Hypothalamus (tissue), 51 donors: ENCODE data around the gene PTPRN.
"Not testable (repeated sequence)": the region's sequence is repeated elsewhere in the genome, so short reads cannot be mapped to it uniquely, and the experiment has no call there.

Source experiments
- DNase-seq, 51 donors: peaks; one replicate each; lab custom pipeline; 2025; lab: John Stamatoyannopoulos, UW

The PTPRN gene

DNA sequence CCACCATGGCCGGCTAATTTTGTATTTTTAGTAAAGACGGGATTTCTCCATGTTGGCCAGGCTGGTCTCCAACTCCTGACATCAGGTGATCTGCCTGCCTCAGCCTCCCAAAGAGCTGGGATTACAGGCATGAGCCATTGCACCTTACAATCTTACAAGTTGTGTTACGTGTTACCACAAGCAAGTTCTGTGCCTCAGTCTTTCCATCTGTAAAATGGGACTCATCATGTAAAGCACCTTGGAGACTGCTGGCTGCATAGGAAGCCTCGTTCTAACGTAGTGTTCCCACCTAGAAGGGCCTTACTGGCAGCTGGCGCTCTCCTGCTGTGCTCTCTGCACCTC is 20.0 kb downstream of the PTPRN start:
- no peak for DNase-seq

DNA sequence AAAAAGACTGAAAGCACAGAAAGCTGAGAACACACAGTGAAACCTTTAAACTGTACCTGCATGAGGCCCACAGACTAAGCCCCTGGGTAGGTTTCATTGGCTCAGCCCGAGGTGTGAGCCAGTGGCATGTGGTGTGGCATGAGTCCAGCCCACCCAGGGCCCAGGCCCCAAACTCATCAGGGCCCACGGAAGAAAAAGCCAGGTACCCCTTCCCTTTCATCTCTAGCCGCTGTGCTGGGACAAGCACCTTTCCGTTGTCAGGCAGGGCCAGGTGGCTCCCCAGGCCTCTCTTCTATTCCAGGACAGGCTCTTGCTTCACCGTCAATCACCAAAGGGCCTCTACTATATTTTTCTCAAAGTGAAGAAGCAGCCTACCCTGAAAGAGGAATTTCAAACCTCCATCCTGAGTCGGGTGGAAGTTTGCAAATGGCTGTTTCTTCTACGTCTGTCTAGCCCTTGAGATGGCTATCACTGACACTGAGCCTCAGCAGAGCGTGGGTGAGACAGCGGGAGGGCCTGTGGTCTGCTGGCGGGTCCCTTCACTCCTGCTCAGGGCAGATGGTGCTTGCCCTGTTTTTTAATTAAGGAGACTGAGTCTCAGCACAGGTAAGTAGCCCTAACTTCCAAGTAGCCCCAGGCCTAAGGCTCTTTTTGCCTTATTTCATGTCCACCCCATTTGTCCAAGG is 21.5 kb downstream of the PTPRN start:
- DNase-seq, result no peak

DNA sequence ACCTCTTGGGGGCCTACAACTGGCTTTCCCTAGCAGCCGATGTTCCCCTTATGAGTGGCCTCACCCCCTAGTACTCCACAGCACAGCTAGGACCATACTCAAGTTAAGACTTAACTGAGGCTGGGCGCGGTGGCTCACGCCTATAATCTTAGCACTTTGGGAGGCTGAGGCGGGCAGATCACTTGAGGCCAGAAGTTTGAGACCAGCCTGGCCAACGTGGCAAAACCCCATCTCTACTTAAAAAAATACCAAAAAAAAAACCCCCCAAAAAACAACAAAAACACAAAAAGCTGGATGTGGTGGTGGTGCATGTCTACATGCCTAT is 22.1 kb downstream of the PTPRN start:
- DNase-seq, result not testable (repeated sequence)

DNA sequence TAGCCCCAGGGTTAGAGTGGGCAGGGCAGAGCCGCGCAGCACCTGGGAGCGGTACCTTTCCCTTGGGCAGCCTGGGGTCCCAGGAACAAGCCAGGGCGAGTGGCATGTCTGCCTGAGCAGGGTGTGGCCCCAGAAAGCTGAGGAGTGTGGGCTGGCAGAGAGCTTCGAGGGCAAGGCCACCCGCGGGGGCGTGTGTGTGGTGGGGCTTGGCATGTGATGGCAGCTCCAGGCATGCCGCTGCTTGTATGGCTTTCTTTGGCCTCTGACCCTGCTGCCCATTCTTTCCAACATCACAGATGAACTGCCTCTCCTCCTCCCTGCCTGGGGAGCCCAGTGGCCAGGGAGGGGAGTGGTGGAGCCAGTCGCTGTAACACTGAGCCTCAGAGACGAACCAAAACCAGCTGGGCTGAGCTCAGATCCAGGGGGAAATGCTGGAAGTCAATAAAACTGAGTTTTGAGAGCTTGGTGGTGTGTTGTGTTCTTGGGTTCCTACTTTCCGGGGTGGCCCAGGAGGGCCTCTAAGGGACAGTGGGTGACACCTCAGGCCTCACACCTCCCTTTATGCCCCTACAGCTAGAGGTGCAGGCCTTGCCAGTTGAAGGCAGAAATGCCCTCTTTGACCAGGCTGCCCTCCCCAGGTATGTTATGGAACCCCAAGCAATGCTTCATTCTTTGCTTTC is 22.6 kb downstream of the PTPRN start:
- DNase-seq, result peak in 21 of 51 donors; percentile 34 to 67 (median 49)

DNA sequence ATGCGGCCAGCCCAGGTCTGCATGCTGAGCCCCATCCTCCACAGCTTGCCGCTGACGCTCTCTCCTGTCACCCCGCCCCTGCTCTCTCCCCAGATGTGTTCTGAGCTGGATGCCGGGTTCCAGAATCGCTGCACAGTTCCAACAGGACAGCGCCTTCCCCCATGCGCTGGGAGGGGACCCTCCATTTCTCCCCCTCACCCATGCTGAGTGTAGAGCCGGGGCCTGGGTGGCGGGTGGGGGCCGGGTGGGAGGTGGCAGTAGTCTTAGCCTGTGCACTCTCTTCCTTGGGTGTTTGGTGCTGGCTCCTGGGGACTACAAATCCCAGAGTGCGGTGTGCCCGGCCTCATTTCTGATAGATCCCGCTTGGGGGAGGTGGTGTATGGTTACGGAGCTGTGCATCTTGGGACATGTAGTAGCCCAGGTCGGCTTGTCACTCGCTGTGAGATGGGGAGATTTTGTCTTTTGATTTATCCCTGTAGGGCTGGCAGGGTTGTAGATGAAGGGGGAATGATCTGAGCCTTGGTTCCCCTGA is 23.2 kb downstream of the PTPRN start:
- DNase-seq, result peak in 26 of 51 donors; percentile 17 to 82 (median 50)

DNA sequence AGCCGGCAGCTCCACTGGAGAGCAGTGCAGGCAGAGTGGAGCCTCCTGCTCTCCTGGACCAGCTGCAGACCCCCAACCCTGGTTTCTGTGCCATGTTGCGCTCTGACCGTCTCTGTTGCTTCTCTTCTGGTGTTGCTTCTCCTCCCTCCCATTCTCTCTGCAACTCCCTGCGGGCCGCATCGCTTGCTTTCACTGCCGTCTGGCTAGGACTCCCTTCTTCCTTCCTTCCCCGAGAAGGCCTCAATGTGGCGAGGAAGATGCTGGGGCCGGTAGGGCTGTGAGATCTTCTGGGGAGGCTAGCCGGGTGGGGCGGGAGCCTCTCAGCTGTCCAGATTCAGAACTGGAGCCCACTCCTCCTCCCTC is 23.8 kb downstream of the PTPRN start:
- no peak for DNase-seq

DNA sequence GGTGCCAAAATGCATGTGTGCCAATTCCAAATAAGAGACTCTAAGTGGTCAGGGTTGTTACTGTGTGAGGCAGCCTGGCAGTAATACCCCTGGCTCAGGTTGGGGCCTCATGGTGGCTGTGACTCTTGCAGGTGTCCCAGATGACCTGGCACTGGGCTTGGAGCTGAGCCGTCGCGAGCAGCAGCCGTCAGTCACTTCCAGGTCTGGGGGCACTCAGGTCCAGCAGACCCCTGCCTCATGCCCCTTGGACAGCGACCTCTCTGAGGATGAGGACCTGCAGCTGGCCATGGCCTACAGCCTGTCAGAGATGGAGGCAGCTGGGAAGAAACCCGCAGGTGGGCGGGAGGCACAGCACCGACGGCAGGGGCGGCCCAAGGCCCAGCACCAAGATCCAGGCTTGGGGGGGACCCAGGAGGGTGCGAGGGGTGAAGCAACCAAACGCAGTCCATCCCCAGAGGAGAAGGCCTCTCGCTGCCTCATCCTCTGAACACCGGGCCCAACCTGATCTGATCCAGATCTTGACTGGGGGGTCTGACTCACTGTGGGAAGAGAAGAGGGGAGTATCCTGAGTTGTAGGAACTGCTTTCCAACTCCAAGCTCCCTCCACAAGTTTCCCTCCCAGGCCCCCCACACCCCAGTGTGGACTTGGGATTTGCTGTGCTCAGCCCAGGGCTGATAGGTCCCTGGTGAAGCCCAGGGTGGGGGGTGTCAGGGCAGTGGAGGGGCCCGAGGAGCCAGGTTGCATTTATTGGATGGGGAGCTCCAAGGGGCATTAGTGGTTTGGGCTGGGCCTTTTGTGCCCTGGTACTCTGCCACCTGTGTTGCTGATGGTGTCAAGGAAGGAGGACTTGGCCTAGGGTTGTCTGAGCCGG is 24.5 kb downstream of the PTPRN start:
- DNase-seq, result no peak

DNA sequence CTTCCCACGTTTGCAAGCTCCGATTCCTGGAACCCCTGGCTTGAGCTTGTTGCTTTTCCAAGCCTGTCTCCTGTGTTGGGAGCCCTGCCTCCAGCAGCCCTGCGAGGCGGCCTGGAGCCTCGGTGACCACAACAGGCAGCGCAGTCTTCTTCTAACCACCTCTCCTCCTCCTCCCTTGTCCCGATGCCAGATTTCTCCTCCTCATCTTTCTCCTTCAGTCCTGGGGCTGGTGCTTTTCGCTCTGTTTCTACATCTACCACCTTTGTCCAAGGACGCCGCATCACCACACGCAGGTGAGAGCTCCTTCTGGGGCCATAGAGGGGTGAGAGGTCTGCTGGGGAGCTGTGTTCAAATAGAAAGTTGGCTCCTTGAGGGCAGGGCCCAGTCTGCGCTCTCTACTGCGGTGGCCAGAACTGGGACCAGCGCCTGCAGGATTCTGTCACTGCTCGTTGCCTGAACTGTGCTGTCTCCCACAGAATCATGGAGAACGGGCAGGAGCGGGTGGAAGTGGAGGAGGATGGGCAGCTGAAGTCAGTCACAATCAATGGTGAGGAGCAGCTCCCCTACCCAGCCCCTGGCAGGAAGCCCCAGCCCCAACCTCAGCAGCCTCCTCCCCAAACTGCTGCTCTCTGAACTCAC is 26.1 kb downstream of the PTPRN start:
- DNase-seq, result peak in 5 of 51 donors; percentile 13 to 55 (median 32)

DNA sequence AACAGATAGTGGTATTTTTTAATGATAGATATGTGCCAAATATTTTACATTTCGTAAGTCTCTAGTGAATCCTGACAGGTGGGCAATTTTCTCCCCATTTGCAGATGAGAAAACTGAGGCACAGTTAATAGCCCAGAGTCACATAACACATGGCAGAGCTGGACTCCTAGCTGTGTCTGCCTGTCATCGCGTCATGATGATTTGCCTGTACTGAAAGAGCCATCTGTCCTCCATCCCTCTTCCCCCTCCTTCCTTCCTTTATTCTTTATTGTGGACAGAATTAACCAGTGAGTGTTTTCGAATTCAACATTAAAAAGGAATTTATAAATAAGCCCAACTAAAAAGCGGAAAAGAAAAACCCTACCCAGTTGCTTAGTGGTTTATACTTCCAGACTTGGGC is 26.8 kb downstream of the PTPRN start:
- peak in 18 of 51 donors; percentile 5 to 71 (median 44) for DNase-seq

DNA sequence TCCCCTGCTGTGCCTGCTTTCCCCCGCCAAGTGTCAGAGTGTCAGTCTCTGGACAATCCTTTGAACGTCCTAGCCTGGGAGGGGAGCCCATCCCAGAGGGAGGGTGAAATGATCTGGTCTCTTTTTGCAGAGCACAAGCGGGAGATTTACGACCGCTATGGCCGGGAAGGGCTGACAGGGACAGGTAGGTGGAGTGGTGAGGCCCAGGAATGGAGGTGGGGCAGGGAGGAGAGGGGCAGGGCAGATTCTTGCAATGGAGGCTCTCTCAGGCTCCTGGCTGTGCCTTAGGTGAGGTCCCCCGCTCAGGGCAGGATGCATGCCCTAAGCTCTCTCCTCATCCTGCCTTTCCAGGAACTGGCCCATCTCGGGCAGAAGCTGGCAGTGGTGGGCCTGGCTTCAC is 27.6 kb downstream of the PTPRN start:
- DNase-seq, result peak in 1 of 51 donors; percentile 22

DNA sequence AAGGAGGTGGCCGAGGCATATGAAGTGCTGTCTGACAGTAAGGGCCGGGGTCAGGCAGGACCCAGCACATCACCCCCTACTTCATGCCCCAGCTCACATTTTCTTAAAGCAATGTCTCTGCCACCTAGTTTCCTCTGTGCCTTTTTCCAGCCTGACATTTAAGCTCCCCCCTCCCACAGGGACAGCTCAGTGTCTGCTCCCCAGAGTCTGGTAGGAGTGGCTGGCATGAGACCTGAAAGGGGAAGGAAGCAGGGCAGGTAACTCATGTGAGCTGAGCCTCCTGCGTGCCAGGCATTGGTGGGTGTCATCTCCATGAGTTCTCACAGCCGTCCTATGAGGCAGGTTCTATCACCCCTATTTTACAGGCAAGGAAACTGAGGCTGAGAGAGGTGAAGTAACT is 28.6 kb downstream of the PTPRN start:
- peak in 2 of 51 donors; percentile 40 to 53 for DNase-seq

DNA sequence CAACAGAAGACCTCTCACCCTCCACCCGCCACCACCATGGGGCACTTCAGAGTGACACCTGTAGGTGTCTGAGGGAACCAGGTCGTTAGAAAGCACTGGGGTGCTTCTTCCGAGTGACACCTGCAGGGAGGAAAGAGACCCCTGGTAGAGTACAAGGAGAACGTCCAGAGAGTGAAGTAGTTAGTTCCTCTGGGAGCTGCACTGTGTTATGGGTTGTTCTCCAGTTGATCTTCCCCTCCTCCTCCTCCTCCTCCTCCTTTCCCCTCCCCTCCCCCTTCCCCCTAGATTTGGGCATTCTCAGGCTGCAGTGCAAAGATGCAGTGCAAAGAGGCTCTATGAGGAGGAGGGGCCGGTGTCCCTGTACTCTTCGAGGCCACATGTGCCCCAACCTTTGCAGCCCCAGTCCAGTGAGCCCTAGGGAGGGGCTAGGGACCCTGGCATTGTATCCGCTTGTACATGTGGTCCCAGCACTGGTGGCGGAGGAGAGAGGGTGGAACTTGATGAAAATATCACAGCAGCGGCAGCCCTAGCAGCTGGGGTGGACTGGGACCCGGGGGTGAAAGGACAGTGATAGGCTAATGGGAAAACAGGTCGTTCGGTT is 29.2 kb downstream of the PTPRN start:
- peak in 2 of 51 donors; percentile 44 to 66 for DNase-seq

DNA sequence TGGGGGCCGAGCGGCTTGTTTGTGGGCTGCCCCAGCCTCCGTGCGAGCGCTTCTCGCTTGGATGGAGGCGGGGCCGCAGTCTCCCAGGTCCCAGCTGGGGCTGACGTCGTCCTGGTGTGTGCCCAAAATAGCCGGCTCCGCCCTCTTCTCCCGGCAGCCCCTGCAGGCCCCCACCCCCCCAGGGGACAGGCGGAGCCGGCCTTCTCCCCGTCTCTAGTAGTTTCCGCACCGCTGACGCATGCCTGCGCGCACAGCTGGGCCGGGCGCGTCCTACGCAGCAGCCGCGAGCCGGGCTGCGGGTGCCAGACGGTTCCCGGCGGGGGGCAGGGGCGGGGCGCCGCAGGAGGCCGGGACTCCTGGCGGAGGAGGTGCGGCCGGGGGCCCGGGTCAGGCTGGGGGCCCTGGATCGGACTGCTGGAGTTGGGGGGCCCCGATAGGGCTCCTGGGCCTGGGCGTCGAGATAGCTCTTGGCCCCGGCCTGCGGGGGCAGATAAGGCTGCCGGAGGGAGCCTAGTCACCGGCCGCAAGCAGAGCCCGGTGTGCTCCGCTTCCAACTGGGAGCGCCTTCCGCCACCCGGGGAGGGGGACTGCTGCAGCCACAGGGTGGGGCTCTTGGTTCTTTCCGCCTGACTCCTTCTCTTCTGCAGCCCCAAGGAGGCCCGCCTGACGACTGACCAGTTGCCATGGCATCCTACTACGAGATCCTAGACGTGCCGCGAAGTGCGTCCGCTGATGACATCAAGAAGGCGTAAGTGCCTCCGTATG is 29.9 kb downstream of the PTPRN start, which contains the start of gene DNAJB2:
Gene DNAJB2, plus strand, starts transcription at position 216 of the 765 bp plus-strand sequence. Its CDS starts 468 bp downstream, at position 684.
- peak; percentile 71 to 99 (median 98) for DNase-seq

DNA sequence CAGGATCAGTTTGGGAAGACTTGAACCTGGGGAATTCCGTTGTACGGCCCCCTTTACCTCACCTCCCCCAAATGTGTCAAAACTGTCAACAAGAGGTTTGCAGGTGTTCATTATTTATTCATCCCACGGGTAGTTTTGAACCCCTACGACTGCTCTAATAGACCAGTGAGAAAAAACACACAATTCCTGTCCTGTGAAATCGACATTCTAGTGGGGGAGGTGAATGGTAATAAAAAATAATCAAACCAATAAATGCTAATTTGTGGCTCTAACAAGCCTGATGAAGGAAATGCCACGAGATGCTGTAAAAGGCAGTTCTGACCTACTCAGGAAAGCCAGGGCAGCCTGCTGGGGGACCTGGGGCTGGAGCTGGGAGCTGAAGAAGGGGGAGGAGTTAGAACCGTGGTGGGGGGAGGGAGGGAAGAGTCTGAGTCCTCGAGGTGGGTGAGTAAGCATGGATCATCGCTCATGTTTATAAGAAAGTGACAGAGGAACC is 30.5 kb downstream of the PTPRN start:
- DNase-seq, result no peak

DNA sequence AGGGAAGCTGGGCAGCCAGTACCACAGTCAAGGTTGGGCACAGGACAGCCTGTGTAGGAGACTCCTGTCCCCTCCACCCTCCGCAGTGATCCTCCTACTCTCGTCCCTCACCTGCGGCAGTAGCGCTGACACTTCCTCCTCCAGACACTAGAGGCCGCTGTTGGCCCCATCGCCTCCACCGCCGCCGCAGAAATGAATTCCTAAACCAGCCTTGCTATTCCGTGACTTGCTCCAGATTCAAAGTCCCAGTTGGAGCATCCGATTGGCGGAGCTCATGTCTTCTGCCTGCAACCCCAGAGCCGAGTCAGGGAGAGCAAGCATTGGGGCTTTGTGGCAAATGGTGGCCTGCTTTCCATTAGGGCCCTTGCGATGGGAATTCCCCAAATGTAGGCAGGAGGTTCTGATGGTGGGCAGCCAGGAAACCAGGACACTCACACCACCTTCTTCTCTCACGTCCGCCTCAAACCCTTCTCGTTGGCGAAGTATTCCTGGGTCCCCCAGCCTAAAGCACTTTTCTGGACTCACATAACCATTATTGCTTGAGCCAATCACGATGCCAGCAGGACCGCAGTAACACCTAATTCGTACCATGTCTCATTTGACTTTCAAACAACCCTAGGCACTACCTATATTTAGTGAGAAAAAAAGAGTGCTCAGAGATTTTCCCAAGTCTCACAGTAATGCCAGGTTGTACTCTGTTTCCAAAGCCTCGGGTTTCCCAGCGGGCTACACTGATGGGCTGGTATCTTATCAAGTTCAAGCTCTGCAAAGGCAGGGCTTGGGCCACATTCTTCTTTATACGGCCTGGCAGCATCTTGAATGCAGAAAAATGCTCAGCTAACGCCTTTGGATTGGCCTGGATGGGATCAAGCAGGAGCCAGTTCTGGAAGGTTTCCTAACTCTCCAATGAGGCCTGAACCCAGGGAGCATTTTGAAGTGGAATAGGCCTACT is 31.2 kb downstream of the PTPRN start:
- DNase-seq, result peak in 49 of 51 donors; percentile 29 to 91 (median 67)

DNA sequence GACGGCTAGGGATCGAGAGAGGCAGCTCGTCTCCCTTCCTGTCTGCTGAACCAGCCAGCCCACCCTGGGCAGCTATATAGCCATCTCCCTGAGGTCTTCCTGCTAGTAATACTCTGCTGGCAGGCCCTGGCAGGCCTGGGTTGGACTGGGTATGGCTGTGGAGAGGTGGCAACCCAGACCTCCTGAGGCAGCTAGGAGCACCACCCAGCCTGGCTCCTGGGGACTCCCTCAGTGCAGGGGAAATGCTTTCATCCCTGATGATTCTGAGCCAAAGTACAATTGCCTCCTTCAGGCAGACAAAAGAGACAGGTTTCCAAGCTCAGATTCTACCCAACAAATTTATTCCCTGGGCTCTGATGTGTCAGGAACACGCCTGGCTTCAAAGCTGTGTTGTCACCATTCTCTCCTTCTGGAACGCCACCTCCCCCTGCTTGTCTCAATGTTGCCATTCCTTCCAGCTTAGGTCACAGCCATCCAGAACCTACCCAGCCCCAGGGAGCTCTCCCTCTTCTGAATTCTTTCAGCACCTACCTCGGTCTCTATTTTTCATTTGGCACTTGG is 34.8 kb downstream of the PTPRN start:
- no peak for DNase-seq

DNA sequence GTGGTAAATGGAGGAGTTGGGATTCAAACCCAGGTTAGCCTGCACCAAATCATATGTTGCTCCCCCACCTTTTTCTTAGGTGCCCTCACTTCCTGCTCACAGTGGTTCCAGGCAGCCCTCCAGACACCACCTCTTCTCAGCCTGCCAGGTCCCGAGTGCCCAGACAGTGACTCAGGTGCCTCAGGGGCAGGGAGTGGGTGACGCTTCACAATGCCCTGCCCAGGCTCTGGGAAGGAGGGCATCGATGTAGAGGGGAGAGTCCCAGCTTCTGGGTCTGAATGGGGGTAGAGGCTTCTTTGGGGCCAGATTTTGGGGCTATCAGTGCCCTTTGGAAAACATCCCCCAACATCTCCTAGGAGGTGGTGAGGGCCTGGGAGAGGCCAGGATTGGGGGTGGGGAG is 35.3 kb downstream of the PTPRN start:
- DNase-seq, result no peak

DNA sequence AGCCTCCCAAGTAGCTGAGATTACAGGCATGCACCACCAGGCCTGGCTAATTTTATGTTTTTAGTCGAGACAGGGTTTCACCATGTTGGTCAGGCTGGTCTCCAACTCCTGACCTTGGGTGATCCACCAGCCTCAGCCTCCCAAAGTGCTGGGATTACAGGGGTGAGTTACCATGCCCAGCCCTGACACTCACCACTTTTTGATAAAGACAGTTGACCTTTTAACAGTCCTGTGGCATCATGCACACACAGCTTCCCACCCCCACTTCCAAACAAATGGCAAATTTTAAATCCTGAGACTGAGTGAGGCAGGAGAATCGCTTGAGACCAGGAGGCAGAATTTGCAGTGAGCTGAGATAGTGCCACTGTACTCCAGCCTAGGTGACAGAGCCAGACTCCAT is 36.2 kb downstream of the PTPRN start:
- DNase-seq, result no peak
